ENCODE results near the gene ROBO4. TPM values are rescaled to one million over a fixed set of nuclear protein-coding genes. Genes with fewer than 3 reads are reported as not detected.

ROBO4 gene
- total and polyA plus RNA-seq, 2 experiments from 2014 or later = not detected

- Histone ChIP-seq H2AFZ (no peak within 1 kb of the TSS), H3K79me2 (replicated peaks; ENCODE audit: insufficient read depth) (no peaks in the 10 kb centered on the region), H3K36me3 (ENCODE audit: insufficient read depth) (no peaks in the 10 kb centered on the region), H3F3A (replicated peaks; ENCODE audit: low read depth) (0 out of 2 replicates have a peak, but pooled peaks cover 3% of the 10 kb centered on the region), H3K4me2 (no peak within 1 kb of the TSS), H3K27me3 (ENCODE audit: insufficient read depth) (peaks cover 66% of the 10 kb centered on the region), H3K4me3 (no peak within 1 kb of the TSS), H3K9me2 (ENCODE audit: insufficient read depth) (peaks cover 10% of the 10 kb centered on the region; the same call in 1 of the 2 replicates), H3K27ac (ENCODE audit: low read depth) (no peak within 1 kb of the TSS), H4K20me1 (replicated peaks; ENCODE audit: insufficient read depth) (no peaks in the 10 kb centered on the region), H3K4me1 (ENCODE audit: insufficient read depth) (no peaks in the 10 kb centered on the region)
- Mint-ChIP-seq H3K36me3 (ENCODE audit: low read depth) (no peaks in the 10 kb centered on the region; the same call in 1 of the 3 replicates), H3K9me3 (peaks cover 23% of the 10 kb centered on the region), H3K27me3 (ENCODE audit: insufficient read depth, low read depth, poor library complexity) (peaks cover 45% of the 10 kb centered on the region), H3K4me3 (0 out of 3 replicates have a peak within 1 kb of the TSS, but pooled peaks have one; percentile 25), H3K4me1 (peaks cover 3% of the 10 kb centered on the region; the same call in 1 of the 3 replicates), H3K27ac (no peak within 1 kb of the TSS)
- TF ChIP-seq POLR2AphosphoS5 (IDR thresholded peaks at IDR 0.05; ENCODE audit: low read depth) (no peak), ZNF331 (CRISPR knock-in tag; IDR thresholded peaks at IDR 0.05; ENCODE audit: low read depth) (no peak), ZNF462 (CRISPR knock-in tag; IDR thresholded peaks at IDR 0.05) (no peak), NANOG (IDR thresholded peaks at IDR 0.05; ENCODE audit: borderline replicate concordance) (no peak), JUNB (IDR thresholded peaks at IDR 0.05; ENCODE audit: unreplicated experiment) (no peak), EZH2 (IDR thresholded peaks at IDR 0.05; ENCODE audit: low read depth, unreplicated experiment) (no peak), REST (IDR thresholded peaks at IDR 0.05; ENCODE audit: unreplicated experiment) (no peak), ETS1 (IDR thresholded peaks at IDR 0.05) (no peak), EZH2phosphoT487 (IDR thresholded peaks at IDR 0.05; ENCODE audit: unreplicated experiment) (no peak), CREB1 (CRISPR knock-in tag; IDR thresholded peaks at IDR 0.05; ENCODE audit: low read depth) (no peak), CTCF (conservative IDR thresholded peaks at IDR 0.05; ENCODE audit: low read depth in 2 of 2) (no peak), ZNF114 (CRISPR knock-in tag; IDR thresholded peaks at IDR 0.05) (no peak), STAT1 (IDR thresholded peaks at IDR 0.05; ENCODE audit: unreplicated experiment) (no peak)
- ATAC-seq (no peak), DNase-seq (ENCODE audit: low spot score) (no peak)
These were observed 21.3 kb upstream of the ROBO4 start, which contains the start of gene HEPN1 for GRCh38 chr11:124918950-124919349. TSS of gene HEPN1 (plus strand) at chr11:124919250.
